H9 (cell line): ENCODE measurements around the gene CFI. TPM values are rescaled to one million over a fixed set of nuclear protein-coding genes. Genes with fewer than 3 reads are reported as not detected.

Source experiments
- DNase-seq: peaks from one replicate; pipeline ENCODE4 v3.0.0-alpha.2; 2017
- H2AFZ ChIP-seq: one replicate; pipeline ENCODE4 v1.6.1; 2013; ENCODE audit warnings: mild to moderate bottlenecking, low read length, control low read depth, moderate library complexity
- H2AK5ac ChIP-seq: 2 replicates; pipeline ENCODE4 v1.6.1; 2013; ENCODE audit warnings: low read length, control low read depth, mixed read lengths; ENCODE audit not compliant: insufficient read length
- H2BK120ac ChIP-seq: one replicate; pipeline ENCODE4 v1.6.1; 2013; ENCODE audit warnings: low read depth, mild to moderate bottlenecking, low read length, control low read depth, inconsistent platforms; ENCODE audit not compliant: poor library complexity, severe bottlenecking
- H2BK12ac ChIP-seq: 2 replicates; pipeline ENCODE4 v1.6.1; 2013; ENCODE audit warnings: low read length, control low read depth, mixed read lengths, low read depth; ENCODE audit not compliant: insufficient read length
- H2BK15ac ChIP-seq: 2 replicates; pipeline ENCODE4 v1.6.1; 2013; ENCODE audit warnings: low read depth, low read length, control low read depth
- H2BK20ac ChIP-seq: one replicate; pipeline ENCODE4 v1.6.1; 2013; ENCODE audit warnings: low read depth, mild to moderate bottlenecking, low read length, control low read depth, inconsistent platforms; ENCODE audit not compliant: poor library complexity, severe bottlenecking
- H2BK5ac ChIP-seq: 2 replicates; pipeline ENCODE4 v1.6.1; 2013; ENCODE audit warnings: low read length, control low read depth, mixed read lengths; ENCODE audit not compliant: insufficient read length
- H3K14ac ChIP-seq: 2 replicates; pipeline ENCODE4 v1.6.1; 2013; ENCODE audit warnings: low read length, control low read depth; ENCODE audit not compliant: insufficient read depth
- H3K18ac ChIP-seq: 2 replicates; pipeline ENCODE4 v1.6.1; 2013; ENCODE audit warnings: low read depth, mild to moderate bottlenecking, mixed read lengths, low read length, control low read depth; ENCODE audit not compliant: insufficient read length
- H3K23ac ChIP-seq: 2 replicates; pipeline ENCODE4 v1.6.1; 2013; ENCODE audit warnings: low read length, control low read depth, mixed read lengths, low read depth; ENCODE audit not compliant: insufficient read length
- H3K23me2 ChIP-seq: 2 replicates; pipeline ENCODE4 v1.6.1; 2013; ENCODE audit warnings: low read depth, mild to moderate bottlenecking, mixed read lengths, low read length, control low read depth; ENCODE audit not compliant: insufficient read length, poor library complexity, severe bottlenecking
- H3K27ac ChIP-seq: 2 replicates; pipeline ENCODE4 v1.5.1; 2013; ENCODE audit warnings: low read length, control low read depth, mixed read lengths, low read depth; ENCODE audit not compliant: insufficient read length
- H3K27me3 ChIP-seq: 2 replicates; pipeline ENCODE4 v1.6.1; 2013; ENCODE audit warnings: low read length, control low read depth, inconsistent platforms; ENCODE audit not compliant: insufficient read depth
- H3K4ac ChIP-seq: 2 replicates; pipeline ENCODE4 v1.6.1; 2013; ENCODE audit warnings: low read depth, mild to moderate bottlenecking, control low read depth, inconsistent platforms, low read length, moderate library complexity
- H3K4me1 ChIP-seq: 2 replicates; pipeline ENCODE4 v1.6.1; 2013; ENCODE audit warnings: low read length, control low read depth, inconsistent platforms; ENCODE audit not compliant: insufficient read depth
- H3K4me2 ChIP-seq: 2 replicates; pipeline ENCODE4 v1.6.1; 2013; ENCODE audit warnings: low read length, control low read depth, mixed read lengths; ENCODE audit not compliant: insufficient read length, insufficient read depth
- H3K56ac ChIP-seq: 2 replicates; pipeline ENCODE4 v1.6.1; 2013; ENCODE audit warnings: low read depth, mild to moderate bottlenecking, mixed read lengths, low read length, control low read depth; ENCODE audit not compliant: insufficient read length
- H3K79me1 ChIP-seq: 2 replicates; pipeline ENCODE4 v1.6.1; 2013; ENCODE audit warnings: low read depth, mild to moderate bottlenecking, moderate library complexity, low read length, control low read depth, inconsistent platforms; ENCODE audit not compliant: insufficient read depth, poor library complexity, severe bottlenecking
- H3K79me2 ChIP-seq: 2 replicates; pipeline ENCODE4 v1.6.1; 2013; ENCODE audit warnings: low read length, control low read depth, inconsistent platforms; ENCODE audit not compliant: insufficient read depth
- H3K9ac ChIP-seq: 2 replicates; pipeline ENCODE4 v1.6.1; 2013; ENCODE audit warnings: low read length, control low read depth, mixed read lengths; ENCODE audit not compliant: insufficient read length; ENCODE audit errors: extremely low read depth
- H3K9me3 ChIP-seq: one replicate; pipeline ENCODE4 v1.6.1; 2013; ENCODE audit warnings: low read depth, low read length, inconsistent platforms; ENCODE audit not compliant: control insufficient read depth
- H3T11ph ChIP-seq: one replicate; pipeline ENCODE4 v1.6.1; 2013; ENCODE audit warnings: mild to moderate bottlenecking, low read length, control low read depth, inconsistent platforms
- H4K20me1 ChIP-seq: one replicate; pipeline ENCODE4 v1.6.1; 2013; ENCODE audit not compliant: control insufficient read depth, insufficient read length, insufficient read depth
- H4K5ac ChIP-seq: 2 replicates; pipeline ENCODE4 v1.6.1; 2013; ENCODE audit warnings: low read depth, mild to moderate bottlenecking, mixed read lengths, low read length, control low read depth; ENCODE audit not compliant: insufficient read length
- H4K8ac ChIP-seq: replicated peaks from 2 replicates; pipeline ENCODE4 v1.6.1; 2013; ENCODE audit warnings: low read length, control low read depth, mixed read lengths, low read depth; ENCODE audit not compliant: insufficient read length
- H4K91ac ChIP-seq: 2 replicates; pipeline ENCODE4 v1.6.1; 2013; ENCODE audit warnings: low read depth, mild to moderate bottlenecking, moderate library complexity, mixed read lengths, low read length, control low read depth; ENCODE audit not compliant: insufficient read length
- H3K27ac Mint-ChIP-seq, 3 experiments: 2 replicates in 2 of 3; 3 replicates in 1 of 3; pipeline ENCODE4 v1.8.0; 2020 to 2021; ENCODE audit warnings: mixed read lengths in 3 of 3, mild to moderate bottlenecking in 1 of 3, moderate library complexity in 1 of 3
- H3K27me3 Mint-ChIP-seq: 2 replicates; pipeline ENCODE4 v1.8.0; 2021; ENCODE audit warnings: low read depth, mild to moderate bottlenecking, moderate library complexity, mixed read lengths
- H3K36me3 Mint-ChIP-seq, 3 experiments: 2 replicates in 2 of 3; 3 replicates in 1 of 3; pipeline ENCODE4 v1.8.0; 2020 to 2021; ENCODE audit warnings: low read depth in 3 of 3, mixed read lengths in 3 of 3; ENCODE audit not compliant: insufficient read depth in 1 of 3
- H3K4me1 Mint-ChIP-seq, 2 experiments: 2 replicates each; pipeline ENCODE4 v1.8.0; 2020; ENCODE audit warnings: mixed read lengths in 2 of 2
- H3K4me3 Mint-ChIP-seq, 2 experiments: 2 replicates in 1 of 2; 3 replicates in 1 of 2; pipeline ENCODE4 v1.8.0; 2020 to 2021; ENCODE audit warnings: mild to moderate bottlenecking in 2 of 2, mixed read lengths in 2 of 2, moderate library complexity in 1 of 2
- H3K9me3 Mint-ChIP-seq, 2 experiments: 2 replicates in 1 of 2; 3 replicates in 1 of 2; pipeline ENCODE4 v1.8.0; 2020; ENCODE audit warnings: mild to moderate bottlenecking in 2 of 2, mixed read lengths in 2 of 2, moderate library complexity in 1 of 2
- CTCF ChIP-seq: fragments of 200-600 bp; sonication (generic); conservative IDR thresholded peaks from 3 replicates; pipeline ENCODE4 v1.8.0; 2021; ENCODE audit warnings: antibody characterized with exemption, mild to moderate bottlenecking
- WGBS: extraction: QIAGEN DNeasy Blood & Tissue Kit; methylation state at CpG from one replicate; pipeline ENCODE4 v1.1.7; 2013; ENCODE audit warnings: missing lambda C conversion rate, low lambda C conversion rate, mixed read lengths; ENCODE audit not compliant: insufficient read length; ENCODE audit errors: extremely low coverage; 5-methylcytosine and 5-hydroxymethylcytosine counted together
- total RNA-seq: library from RNA; stranded (reverse); gene quantifications from 2 replicates; pipeline ENCODE4 v1.2.1, GENCODE V29; 2021

The CFI gene
- total RNA-seq, 1 experiment from 2014 or later, result not detected

- Histone ChIP-seq H3K79me1 (peaks cover 6% of the 10 kb centered on the region), H3K9me3 (no peaks in the 10 kb centered on the region), H2BK5ac (no peak overlapping the region), H3K56ac (no peak overlapping the region), H4K5ac (no peak overlapping the region), H4K91ac (no peak overlapping the region), H2AK5ac (no peak overlapping the region), H3K23me2 (peaks cover 4% of the 10 kb centered on the region), H3K4me1 (no peaks in the 10 kb centered on the region), H3K18ac (no peak overlapping the region), H3K27ac (no peak overlapping the region), H3K23ac (no peak overlapping the region), H2BK20ac (no peak overlapping the region), H3K79me2 (peaks cover 13% of the 10 kb centered on the region), H2BK15ac (no peak overlapping the region), H3K14ac (no peak overlapping the region), H4K20me1 (no peaks in the 10 kb centered on the region), H3K4ac (no peak overlapping the region), H3T11ph (no peak overlapping the region), H2AFZ (no peak overlapping the region), H3K27me3 (no peaks in the 10 kb centered on the region), H2BK120ac (no peak overlapping the region), H3K9ac (no peak overlapping the region), H3K4me2 (no peak overlapping the region), H2BK12ac (no peak overlapping the region), H4K8ac (no peak overlapping the region)
- Mint-ChIP-seq H3K4me3 (no peak overlapping the region), H3K36me3 (peaks cover 37 to 79% (median 72%) of the 10 kb centered on the region in 3 experiments), H3K27ac (no peak overlapping the region; a peak in 1 of 7 replicates), H3K27me3 (no peaks in the 10 kb centered on the region), H3K4me1 (peaks cover 11 to 12% of the 10 kb centered on the region in 2 experiments), H3K9me3 (no peaks in the 10 kb centered on the region; a peak in 1 of 5 replicates)
- DNase-seq, result no peak
- TF ChIP-seq CTCF, result no peak
- no CpG with 5 or more reads among the region's 2 CpGs for WGBS
These were observed 19.4 kb upstream of the CFI start for GRCh38 chr4:109821185-109821584.
